Measurements from ENCODE around the gene MYO1B.

The MYO1B gene

GRCh38 chr2:191462370-191462769, 217.2 kb downstream of the MYO1B start:
- no peak for DNase-seq (ENCODE audit: low read depth)

DNA sequence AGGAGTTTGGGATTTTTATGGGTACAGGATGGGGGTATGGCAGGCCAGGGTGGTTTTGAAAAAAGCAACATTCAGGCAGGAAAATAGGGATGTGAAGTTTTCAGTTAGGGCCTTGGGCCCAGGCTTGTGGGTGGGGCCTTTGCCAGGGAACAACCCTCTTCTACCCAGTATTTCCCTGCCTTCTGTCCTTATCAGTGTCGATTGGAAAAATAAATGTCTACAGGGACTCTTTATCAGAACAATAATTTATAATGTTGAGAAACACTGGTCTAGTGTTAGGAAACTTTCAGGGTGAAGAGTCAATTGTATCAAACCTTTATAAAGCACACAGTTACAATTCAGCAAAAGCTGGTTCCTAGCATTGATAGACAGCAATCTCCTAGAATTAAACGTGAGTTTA, 218.6 kb downstream of the MYO1B start:
- no peak for DNase-seq (ENCODE audit: low read depth)

- DNase-seq (ENCODE audit: low read depth) = no peak
Observed at GRCh38 chr2:191465766-191466420, 220.7 kb downstream of the MYO1B start.

DNA sequence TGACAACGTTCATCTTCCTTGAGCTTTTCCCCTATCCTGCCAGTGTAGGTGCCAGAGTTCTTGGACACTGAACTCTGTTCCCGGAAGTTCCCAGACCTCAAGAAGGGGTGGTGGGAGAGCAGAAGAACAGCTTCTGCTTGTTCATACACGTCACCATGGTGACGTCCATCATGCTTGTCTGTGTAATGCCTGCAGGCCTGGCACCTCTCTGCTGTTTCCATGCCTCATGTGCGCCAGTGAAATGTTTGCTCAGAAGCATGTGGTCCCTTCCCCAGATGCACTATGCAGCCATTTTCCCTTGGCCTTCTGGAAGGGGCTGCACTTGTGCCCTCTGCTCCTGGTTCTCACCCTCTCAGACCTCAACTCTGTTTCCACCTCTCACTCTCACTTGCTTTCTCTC, 221.9 kb downstream of the MYO1B start:
- DNase-seq (ENCODE audit: low read depth) = no peak

- DNase-seq (ENCODE audit: low read depth) = no peak
Observed at GRCh38 chr2:191470306-191470705, 225.1 kb downstream of the MYO1B start.

DNA sequence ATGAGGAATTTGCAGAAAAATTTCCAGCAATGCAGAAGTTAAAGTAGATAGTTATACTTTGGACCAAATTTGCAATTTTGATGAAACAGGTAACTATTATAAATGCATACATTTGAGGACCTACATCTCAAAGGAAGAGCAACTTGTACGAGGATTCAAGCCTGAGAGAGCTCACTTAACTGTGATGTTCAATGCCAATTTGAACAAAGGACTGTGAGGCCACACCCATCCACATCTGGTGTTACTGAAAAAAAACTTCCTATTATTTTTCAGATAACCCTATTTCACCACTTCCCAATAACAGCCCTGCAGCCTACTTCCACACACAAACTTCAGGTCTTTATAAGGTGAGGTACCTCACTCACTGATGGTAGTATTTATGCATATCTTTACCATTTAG, 229.3 kb downstream of the MYO1B start:
- DNase-seq (ENCODE audit: low read depth) = no peak
